DND-41 (cell line): ENCODE measurements around the gene POLDIP3.

Source experiments
- ATAC-seq: fragments of 200-7000 bp; cut with Tn5 transposase; 3 replicates; pipeline ENCODE4 v1.9.1; 2021; ENCODE audit warnings: low read depth; ENCODE audit not compliant: insufficient read depth
- DNase-seq: peaks from one replicate; pipeline ENCODE4 v3.0.0-alpha.2; 2020
- H2AFZ ChIP-seq: 2 replicates; pipeline ENCODE4 v1.6.0; 2012; ENCODE audit warnings: low read depth, low read length
- H3K27ac ChIP-seq: 2 replicates; pipeline ENCODE4 v1.5.1; 2012; ENCODE audit warnings: low read length, inconsistent platforms
- H3K27me3 ChIP-seq: fragments of 200-600 bp; sonication (generic); 2 replicates; pipeline ENCODE4 v1.6.0; 2012; ENCODE audit warnings: low read length, mild to moderate bottlenecking, inconsistent platforms; ENCODE audit not compliant: insufficient read depth, poor library complexity
- H3K36me3 ChIP-seq: 2 replicates; pipeline ENCODE4 v1.5.1; 2012; ENCODE audit warnings: low read length, inconsistent platforms; ENCODE audit not compliant: insufficient read depth
- H3K4me1 ChIP-seq: 2 replicates; pipeline ENCODE4 v1.5.1; 2012; ENCODE audit warnings: mild to moderate bottlenecking, low read length; ENCODE audit not compliant: insufficient read depth
- H3K4me2 ChIP-seq: 2 replicates; pipeline ENCODE4 v1.6.0; 2012; ENCODE audit warnings: mild to moderate bottlenecking, moderate library complexity, low read length, inconsistent platforms; ENCODE audit not compliant: insufficient read depth
- H3K4me3 ChIP-seq, 2 experiments: fragments of 200-600 bp in 1 of 2; shearing (Covaris generic) in 1 of 2; 2 replicates each; pipeline ENCODE4 v1.5.1; 2012 to 2016; ENCODE audit warnings: inconsistent platforms in 2 of 2, low read length in 2 of 2, mild to moderate bottlenecking in 2 of 2, low read depth in 1 of 2, moderate library complexity in 1 of 2
- H3K79me2 ChIP-seq: 2 replicates; pipeline ENCODE4 v1.6.0; 2012; ENCODE audit warnings: low read length, inconsistent platforms; ENCODE audit not compliant: insufficient read depth
- H3K9ac ChIP-seq: 2 replicates; pipeline ENCODE4 v1.6.0; 2012; ENCODE audit warnings: low read depth, mild to moderate bottlenecking, inconsistent platforms, low read length, moderate library complexity
- H3K9me3 ChIP-seq: 2 replicates; pipeline ENCODE4 v1.5.1; 2012; ENCODE audit warnings: low read length, moderate library complexity, mild to moderate bottlenecking, inconsistent platforms; ENCODE audit not compliant: insufficient read depth, severe bottlenecking
- H4K20me1 ChIP-seq: 2 replicates; pipeline ENCODE4 v1.6.0; 2012; ENCODE audit warnings: low read length; ENCODE audit not compliant: insufficient read depth
- CTCF ChIP-seq: IDR thresholded peaks from 2 replicates; pipeline ENCODE4 v1.5.1; 2012; ENCODE audit warnings: borderline replicate concordance, low read length, moderate library complexity, mild to moderate bottlenecking; ENCODE audit not compliant: poor library complexity, severe bottlenecking; ENCODE audit errors: extremely low read depth
- EZH2 ChIP-seq: IDR thresholded peaks from 3 replicates; pipeline ENCODE4 v1.6.1; 2012; ENCODE audit warnings: borderline replicate concordance, low read depth, mild to moderate bottlenecking, moderate library complexity, low read length, inconsistent platforms; ENCODE audit not compliant: severe bottlenecking

Gene POLDIP3

GRCh38 chr22:42596336-42596735, 18.3 kb downstream of the POLDIP3 start:
- Histone ChIP-seq H3K9ac (no peak overlapping the region), H2AFZ (no peak overlapping the region), H3K36me3 (peaks cover 97% of the 10 kb centered on the region), H4K20me1 (peaks cover 31% of the 10 kb centered on the region), H3K9me3 (no peaks in the 10 kb centered on the region), H3K79me2 (peaks cover 26% of the 10 kb centered on the region), H3K27me3 (no peaks in the 10 kb centered on the region), H3K4me3 (no peak overlapping the region), H3K27ac (no peak overlapping the region), H3K4me2 (no peak overlapping the region), H3K4me1 (no peaks in the 10 kb centered on the region)
- no peak for DNase-seq
- TF ChIP-seq CTCF, result no peak
- no peak for TF ChIP-seq EZH2
- ATAC-seq, result no peak

- Histone ChIP-seq H3K4me2 (no peak overlapping the region), H2AFZ (no peak overlapping the region), H3K27me3 (no peaks in the 10 kb centered on the region), H4K20me1 (peaks cover 28% of the 10 kb centered on the region), H3K27ac (no peak overlapping the region), H3K9me3 (no peaks in the 10 kb centered on the region), H3K4me1 (no peaks in the 10 kb centered on the region), H3K36me3 (peaks cover 94% of the 10 kb centered on the region), H3K9ac (no peak overlapping the region), H3K4me3 (no peak overlapping the region), H3K79me2 (peaks cover 21% of the 10 kb centered on the region)
- no peak for ATAC-seq
- TF ChIP-seq EZH2 (no peak), CTCF (no peak)
- DNase-seq, result no peak
These were observed 19.2 kb downstream of the POLDIP3 start for GRCh38 chr22:42595434-42595833.

GRCh38 chr22:42591987-42592386, 22.7 kb downstream of the POLDIP3 start:
- Histone ChIP-seq H3K4me2 (no peak overlapping the region), H3K9ac (no peak overlapping the region), H3K9me3 (no peaks in the 10 kb centered on the region), H3K79me2 (no peaks in the 10 kb centered on the region; the same call in 1 of the 2 replicates), H4K20me1 (peaks cover 12% of the 10 kb centered on the region), H3K36me3 (peaks cover 94% of the 10 kb centered on the region), H3K27me3 (no peaks in the 10 kb centered on the region), H3K4me3 (no peak overlapping the region), H3K4me1 (no peaks in the 10 kb centered on the region), H2AFZ (no peak overlapping the region), H3K27ac (no peak overlapping the region)
- DNase-seq (no peak), ATAC-seq (no peak)
- no peak for TF ChIP-seq CTCF
- TF ChIP-seq EZH2, result no peak

GRCh38 chr22:42587588-42588175, 27.0 kb downstream of the POLDIP3 start:
- H3K9me3 ChIP-seq, result no peaks in the 10 kb centered on the region
- H3K27me3 ChIP-seq, result no peaks in the 10 kb centered on the region
- H4K20me1 ChIP-seq, result no peaks in the 10 kb centered on the region; the same call in 1 of the 2 replicates
- H3K9ac ChIP-seq, result no peak overlapping the region
- H3K4me3 ChIP-seq, result no peak overlapping the region
- TF ChIP-seq CTCF (no peak), EZH2 (no peak)
- H3K4me1 ChIP-seq, result peaks cover 4% of the 10 kb centered on the region
- no peak overlapping the region for H2AFZ ChIP-seq
- no peak for ATAC-seq
- DNase-seq, result no peak
- no peak overlapping the region for H3K27ac ChIP-seq
- H3K36me3 ChIP-seq, result peaks cover 91% of the 10 kb centered on the region
- H3K79me2 ChIP-seq, result no peaks in the 10 kb centered on the region
- H3K4me2 ChIP-seq, result no peak overlapping the region
